Measurements from ENCODE around the gene PAX9. TPM values are rescaled to one million over a fixed set of nuclear protein-coding genes. Genes with fewer than 3 reads are reported as not detected.

Gene PAX9
- total RNA-seq, 4 donors from 2014 or later = 0.34 TPM; not detected in 3

GRCh38 chr14:36626151-36626550, 35.5 kb upstream of the PAX9 start:
- no peak for TF ChIP-seq CTCF (IDR thresholded peaks at IDR 0.05; ENCODE audit: low read depth)

- TF ChIP-seq CTCF (IDR thresholded peaks at IDR 0.05; ENCODE audit: low read depth) = no peak
Observed at GRCh38 chr14:36627981-36628380, 33.7 kb upstream of the PAX9 start.

GRCh38 chr14:36633580-36633979, 28.1 kb upstream of the PAX9 start:
- no peak for TF ChIP-seq CTCF (IDR thresholded peaks at IDR 0.05; ENCODE audit: low read depth)

GRCh38 chr14:36646664-36647416, 14.8 kb upstream of the PAX9 start:
- TF ChIP-seq CTCF (IDR thresholded peaks at IDR 0.05; ENCODE audit: low read depth) = no peak

GRCh38 chr14:36647417-36647823, 14.2 kb upstream of the PAX9 start:
- TF ChIP-seq CTCF (IDR thresholded peaks at IDR 0.05; ENCODE audit: low read depth) = no peak

GRCh38 chr14:36647824-36648753, 13.6 kb upstream of the PAX9 start:
- no peak for TF ChIP-seq CTCF (IDR thresholded peaks at IDR 0.05; ENCODE audit: low read depth)
